HepG2 (cell line): ENCODE measurements around the gene MORN5. TPM values are rescaled to one million over a fixed set of nuclear protein-coding genes. Genes with fewer than 3 reads are reported as not detected.

Experiments used
- ATF7-NPFF ChIP-seq: sonication (generic); formaldehyde crosslinking; IDR thresholded peaks from 2 replicates; pipeline ENCODE4 v1.8.1; 2023; ENCODE audit warnings: mild to moderate bottlenecking, low read depth, missing genetic modification reagents, moderate library complexity
- BHLHE40 ChIP-seq: IDR thresholded peaks from 2 replicates; pipeline ENCODE4 v1.6.1; 2011; ENCODE audit warnings: low read length, improper control_type of control experiment
- CENPBD1 ChIP-seq: sonication (generic); formaldehyde crosslinking; IDR thresholded peaks from 2 replicates; pipeline ENCODE4 v1.8.0; 2022; ENCODE audit warnings: missing genetic modification reagents, low read depth, mild to moderate bottlenecking, borderline replicate concordance
- DNMT3B ChIP-seq: conservative IDR thresholded peaks from 2 replicates; pipeline ENCODE4 v1.6.1; 2016; ENCODE audit warnings: missing biosample characterization, control low read depth
- E2F1 ChIP-seq: sonication (generic); formaldehyde crosslinking; IDR thresholded peaks from 2 replicates; pipeline ENCODE4 v1.5.0; 2020; ENCODE audit warnings: missing genetic modification reagents
- GPBP1L1 ChIP-seq: sonication (generic); formaldehyde crosslinking; IDR thresholded peaks from 2 replicates; pipeline ENCODE4 v1.5.0; 2020; ENCODE audit warnings: mild to moderate bottlenecking, missing genetic modification reagents
- GZF1 ChIP-seq: sonication (generic); formaldehyde crosslinking; IDR thresholded peaks from 2 replicates; pipeline ENCODE4 v1.5.1; 2020; ENCODE audit warnings: mild to moderate bottlenecking, missing genetic modification reagents
- ISX ChIP-seq: sonication (generic); formaldehyde crosslinking; conservative IDR thresholded peaks from 2 replicates; pipeline ENCODE4 v1.5.0; 2020; ENCODE audit warnings: missing genetic modification reagents
- KDM3A ChIP-seq: IDR thresholded peaks from 2 replicates; pipeline ENCODE4 v1.6.1; 2018; ENCODE audit warnings: low read depth, missing compliant biosample characterization
- MAX ChIP-seq: IDR thresholded peaks from 2 replicates; pipeline ENCODE4 v1.6.1; 2012; ENCODE audit warnings: inconsistent platforms
- MEF2D ChIP-seq: sonication (generic); formaldehyde crosslinking; IDR thresholded peaks from 2 replicates; pipeline ENCODE4 v1.5.1; 2020; ENCODE audit warnings: mild to moderate bottlenecking, missing genetic modification reagents
- POLR2AphosphoS2 ChIP-seq: IDR thresholded peaks from 2 replicates; pipeline ENCODE4 v1.6.1; 2011; ENCODE audit warnings: low read depth, low read length, improper control_type of control experiment
- RARA ChIP-seq: IDR thresholded peaks from 2 replicates; pipeline ENCODE4 v1.6.1; 2016; ENCODE audit warnings: missing genetic modification reagents, missing compliant biosample characterization
- TEAD2 ChIP-seq: sonication (generic); formaldehyde crosslinking; IDR thresholded peaks from 2 replicates; pipeline ENCODE4 v1.9.0; 2021; ENCODE audit warnings: missing genetic modification reagents
- TEAD3 ChIP-seq: optimal IDR thresholded peaks from 2 replicates; pipeline ENCODE3; 2016; ENCODE audit warnings: borderline replicate concordance
- ZBTB26 ChIP-seq: IDR thresholded peaks from 2 replicates; pipeline ENCODE4 v1.6.1; 2016; ENCODE audit warnings: missing compliant biosample characterization, missing genetic modification reagents, borderline replicate concordance
- ZEB1 ChIP-seq: IDR thresholded peaks from 2 replicates; pipeline ENCODE4 v1.6.1; 2012; ENCODE audit warnings: mild to moderate bottlenecking, low read depth, inconsistent platforms; ENCODE audit not compliant: insufficient replicate concordance
- ZFP36L2 ChIP-seq: sonication (generic); formaldehyde crosslinking; IDR thresholded peaks from 2 replicates; pipeline ENCODE4 v1.4.0; 2020; ENCODE audit warnings: missing genetic modification reagents
- ZNF10 ChIP-seq: sonication (generic); formaldehyde crosslinking; IDR thresholded peaks from 2 replicates; pipeline ENCODE4 v1.4.0; 2020; ENCODE audit warnings: mild to moderate bottlenecking, low read depth, missing genetic modification reagents, borderline replicate concordance
- ZNF225 ChIP-seq: sonication (generic); formaldehyde crosslinking; IDR thresholded peaks from 2 replicates; pipeline ENCODE4 v1.4.0; 2020; ENCODE audit warnings: mild to moderate bottlenecking, missing genetic modification reagents
- ZNF296 ChIP-seq: sonication (generic); formaldehyde crosslinking; conservative IDR thresholded peaks from 2 replicates; pipeline ENCODE4 v1.5.0; 2020; ENCODE audit warnings: mild to moderate bottlenecking, missing genetic modification reagents
- ZNF513 ChIP-seq: sonication (generic); formaldehyde crosslinking; conservative IDR thresholded peaks from 2 replicates; pipeline ENCODE4 v1.5.0; 2020; ENCODE audit warnings: missing genetic modification reagents
- ZNF724P ChIP-seq: sonication (generic); formaldehyde crosslinking; IDR thresholded peaks from 2 replicates; pipeline ENCODE4 v1.8.0; 2022; ENCODE audit warnings: missing genetic modification reagents, borderline replicate concordance
- ZNF737 ChIP-seq: sonication (generic); formaldehyde crosslinking; IDR thresholded peaks from 2 replicates; pipeline ENCODE4 v1.5.0; 2020; ENCODE audit warnings: missing genetic modification reagents, mild to moderate bottlenecking, borderline replicate concordance
- ZNF773 ChIP-seq: sonication (generic); formaldehyde crosslinking; IDR thresholded peaks from 2 replicates; pipeline ENCODE4 v1.4.0; 2020; ENCODE audit warnings: missing genetic modification reagents, borderline replicate concordance
- polyA plus RNA-seq, 8 experiments: library from polyadenylated mRNA; depleted of rRNA in 3 of 8; stranded (reverse) in 7 of 8; unstranded in 1 of 8; fragments of >200 nt; fragmentation: Illumina TruSeq in 4 of 8; extraction: Trizol in 4 of 8; gene quantifications; 2 replicates each; pipeline versions ENCODE4 v1.2.1 to v1.2.3, GENCODE V29; 2011 to 2016; ENCODE audit warnings: low read depth in 4 of 8, missing spikeins in 1 of 8, mixed read lengths in 1 of 8; ENCODE audit not compliant: insufficient read depth in 1 of 8
- total RNA-seq, 5 experiments: library from RNA; depleted of rRNA; stranded (reverse); fragments of >200 nt; fragmentation: Illumina TruSeq; extraction: Trizol; gene quantifications; 2 replicates each; pipeline ENCODE4 v1.2.3, GENCODE V29; 2016; ENCODE audit warnings: low read depth in 1 of 5

Gene MORN5
- total and polyA plus RNA-seq, 2 of the 13 experiments (the other 11 are each of a cell fraction or from before 2014, with no cell fraction given): not detected

- peak; percentile 73; the same call in 1 of the 2 replicates for TF ChIP-seq ZNF773 (CRISPR knock-in tag)
- TF ChIP-seq BHLHE40: no peak
- no peak for TF ChIP-seq RARA (CRISPR knock-in tag)
- 0 out of 2 replicates have a peak, but pooled peaks have one; percentile 50 for TF ChIP-seq TEAD2 (CRISPR knock-in tag)
- TF ChIP-seq KDM3A (CRISPR knock-in tag): no peak
- no peak for TF ChIP-seq ZNF10
- TF ChIP-seq ZNF737 (CRISPR knock-in tag): peak; percentile 37; the same call in 1 of the 2 replicates
- TF ChIP-seq POLR2AphosphoS2: no peak
- TF ChIP-seq ISX (CRISPR knock-in tag): 0 out of 2 replicates have a peak, but pooled peaks have one; percentile 52
- TF ChIP-seq ZBTB26 (CRISPR knock-in tag): no peak
- TF ChIP-seq CENPBD1 (CRISPR knock-in tag): no peak
- no peak for TF ChIP-seq TEAD3 (CRISPR knock-in tag)
- no peak; the same call in 1 of the 2 replicates for TF ChIP-seq ZNF296 (CRISPR knock-in tag)
- TF ChIP-seq ZNF225 (CRISPR knock-in tag): no peak
- TF ChIP-seq E2F1 (CRISPR knock-in tag): peak; percentile 61; the same call in 1 of the 2 replicates
- TF ChIP-seq MEF2D (CRISPR knock-in tag): peak; percentile 46; the same call in 1 of the 2 replicates
- TF ChIP-seq ZNF513 (CRISPR knock-in tag): no peak
- no peak for TF ChIP-seq DNMT3B (CRISPR knock-in tag)
- TF ChIP-seq GPBP1L1 (CRISPR knock-in tag): no peak
- TF ChIP-seq ZFP36L2 (CRISPR knock-in tag): no peak
- TF ChIP-seq ZNF724P (CRISPR knock-in tag): 0 out of 2 replicates have a peak, but pooled peaks have one; percentile 58
- peak; percentile 96 for TF ChIP-seq MAX
- TF ChIP-seq ZEB1: no peak
- TF ChIP-seq GZF1 (CRISPR knock-in tag): no peak
- peak; percentile 27; the same call in 1 of the 2 replicates for TF ChIP-seq ATF7-NPFF (CRISPR knock-in tag)
Measured at GRCh38 chr9:122213589-122214413, 54.1 kb downstream of the MORN5 start (continued).
